HepG2 (cell line): ENCODE measurements around the gene RNASE13. TPM values are rescaled to one million over a fixed set of nuclear protein-coding genes. Genes with fewer than 3 reads are reported as not detected.

Experiments
- CAMTA2 ChIP-seq: sonication (generic); formaldehyde crosslinking; IDR thresholded peaks from 2 replicates; pipeline ENCODE4 v1.4.0; 2020; ENCODE audit warnings: mild to moderate bottlenecking, missing genetic modification reagents, borderline replicate concordance
- CREM ChIP-seq, 2 experiments: sonication (generic) in 1 of 2; formaldehyde crosslinking in 1 of 2; IDR thresholded peaks; 2 replicates each; pipeline versions ENCODE4 v1.4.0 to v1.6.1; 2016 to 2020; ENCODE audit warnings: antibody characterized with exemption in 1 of 2, mild to moderate bottlenecking in 1 of 2, missing genetic modification reagents in 1 of 2
- DMAP1 ChIP-seq: IDR thresholded peaks from 2 replicates; pipeline ENCODE4 v1.6.1; 2016
- HMGXB4 ChIP-seq, 2 experiments: sonication (generic) in 1 of 2; formaldehyde crosslinking in 1 of 2; IDR thresholded peaks; 2 replicates each; pipeline versions ENCODE4 v1.4.0 to v1.6.1; 2018 to 2020; ENCODE audit warnings: missing genetic modification reagents in 2 of 2, borderline replicate concordance in 1 of 2, low read depth in 1 of 2, mild to moderate bottlenecking in 1 of 2, missing biosample characterization in 1 of 2
- HNRNPK ChIP-seq: fragments of 200-400 bp; formaldehyde crosslinking; IDR thresholded peaks from 2 replicates; pipeline ENCODE4 v1.6.1; 2018; ENCODE audit warnings: low read length, low read depth, moderate library complexity, mild to moderate bottlenecking; ENCODE audit not compliant: poor library complexity, severe bottlenecking
- JUNB ChIP-seq: sonication (generic); formaldehyde crosslinking; IDR thresholded peaks from 2 replicates; pipeline ENCODE4 v1.8.0; 2022; ENCODE audit warnings: missing genetic modification reagents, mild to moderate bottlenecking, borderline replicate concordance
- NR1H2 ChIP-seq: sonication (generic); formaldehyde crosslinking; IDR thresholded peaks from 2 replicates; pipeline ENCODE4 v1.8.1; 2022; ENCODE audit warnings: low read depth, missing genetic modification reagents, borderline replicate concordance
- PAWR ChIP-seq: sonication (generic); formaldehyde crosslinking; IDR thresholded peaks from 2 replicates; pipeline ENCODE4 v1.4.0; 2020; ENCODE audit warnings: missing genetic modification reagents, mild to moderate bottlenecking, borderline replicate concordance
- SOX5 ChIP-seq: IDR thresholded peaks from 2 replicates; pipeline ENCODE4 v1.6.1; 2016; ENCODE audit warnings: borderline replicate concordance
- SP1 ChIP-seq, 2 experiments: fragments of 450-650 bp in 1 of 2; sonication (generic) in 1 of 2; formaldehyde crosslinking in 1 of 2; IDR thresholded peaks; 2 replicates each; pipeline versions ENCODE4 v1.4.0 to v1.6.1; 2016 to 2020; ENCODE audit warnings: missing genetic modification reagents in 1 of 2
- SP140L ChIP-seq: sonication (generic); formaldehyde crosslinking; IDR thresholded peaks from 2 replicates; pipeline ENCODE4 v1.4.0; 2020; ENCODE audit warnings: missing genetic modification reagents, borderline replicate concordance
- TMF1 ChIP-seq: sonication (generic); formaldehyde crosslinking; IDR thresholded peaks from 2 replicates; pipeline ENCODE4 v1.8.1; 2022; ENCODE audit warnings: low read depth, missing genetic modification reagents
- ZNF280B ChIP-seq: sonication (generic); formaldehyde crosslinking; IDR thresholded peaks from 2 replicates; pipeline ENCODE4 v1.5.0; 2020; ENCODE audit warnings: missing genetic modification reagents, mild to moderate bottlenecking, borderline replicate concordance
- ZNF383 ChIP-seq: sonication (generic); formaldehyde crosslinking; IDR thresholded peaks from 2 replicates; pipeline ENCODE4 v1.4.0; 2020; ENCODE audit warnings: missing genetic modification reagents, mild to moderate bottlenecking, borderline replicate concordance
- ZNF44 ChIP-seq: sonication (generic); formaldehyde crosslinking; IDR thresholded peaks from 2 replicates; pipeline ENCODE4 v1.5.1; 2020; ENCODE audit warnings: mild to moderate bottlenecking, missing genetic modification reagents
- ZNF556 ChIP-seq: sonication (generic); formaldehyde crosslinking; IDR thresholded peaks from 2 replicates; pipeline ENCODE4 v1.4.0; 2020; ENCODE audit warnings: mild to moderate bottlenecking, missing genetic modification reagents, borderline replicate concordance
- ZNF652 ChIP-seq: IDR thresholded peaks from 2 replicates; pipeline ENCODE4 v1.6.1; 2016; ENCODE audit warnings: low read depth, borderline replicate concordance
- ZNF713 ChIP-seq: sonication (generic); formaldehyde crosslinking; IDR thresholded peaks from 2 replicates; pipeline ENCODE4 v1.4.0; 2020; ENCODE audit warnings: mild to moderate bottlenecking, missing genetic modification reagents
- ZNF776 ChIP-seq: sonication (generic); formaldehyde crosslinking; IDR thresholded peaks from 2 replicates; pipeline ENCODE4 v1.4.0; 2020; ENCODE audit warnings: mild to moderate bottlenecking, missing genetic modification reagents
- ZNF891 ChIP-seq: sonication (generic); formaldehyde crosslinking; IDR thresholded peaks from 2 replicates; pipeline ENCODE4 v1.5.0; 2020; ENCODE audit warnings: mild to moderate bottlenecking, missing genetic modification reagents
- polyA plus RNA-seq, 8 experiments: library from polyadenylated mRNA; depleted of rRNA in 3 of 8; stranded (reverse) in 7 of 8; unstranded in 1 of 8; fragments of >200 nt; fragmentation: Illumina TruSeq in 4 of 8; extraction: Trizol in 4 of 8; gene quantifications; 2 replicates each; pipeline versions ENCODE4 v1.2.1 to v1.2.3, GENCODE V29; 2011 to 2016; ENCODE audit warnings: low read depth in 4 of 8, missing spikeins in 1 of 8, mixed read lengths in 1 of 8; ENCODE audit not compliant: insufficient read depth in 1 of 8
- total RNA-seq, 5 experiments: library from RNA; depleted of rRNA; stranded (reverse); fragments of >200 nt; fragmentation: Illumina TruSeq; extraction: Trizol; gene quantifications; 2 replicates each; pipeline ENCODE4 v1.2.3, GENCODE V29; 2016; ENCODE audit warnings: low read depth in 1 of 5
- TF ChIP-seq, protein P1 (sequence below): sonication (generic); formaldehyde crosslinking; IDR thresholded peaks from 2 replicates; pipeline ENCODE4 v1.5.1; 2020; ENCODE audit warnings: missing genetic modification reagents, mild to moderate bottlenecking, borderline replicate concordance
- TF ChIP-seq, protein P2 (sequence below): sonication (generic); formaldehyde crosslinking; IDR thresholded peaks from 2 replicates; pipeline ENCODE4 v1.4.0; 2020; ENCODE audit warnings: mild to moderate bottlenecking, low read depth, missing genetic modification reagents

The RNASE13 gene
- total and polyA plus RNA-seq, 2 of the 13 experiments (the other 11 are each of a cell fraction or from before 2014, with no cell fraction given): 1.0 TPM; not detected in 1

GRCh38 chr14:21043974-21044618 is 9.5 kb upstream of the RNASE13 start (continued):
- TF ChIP-seq, protein P1, sequence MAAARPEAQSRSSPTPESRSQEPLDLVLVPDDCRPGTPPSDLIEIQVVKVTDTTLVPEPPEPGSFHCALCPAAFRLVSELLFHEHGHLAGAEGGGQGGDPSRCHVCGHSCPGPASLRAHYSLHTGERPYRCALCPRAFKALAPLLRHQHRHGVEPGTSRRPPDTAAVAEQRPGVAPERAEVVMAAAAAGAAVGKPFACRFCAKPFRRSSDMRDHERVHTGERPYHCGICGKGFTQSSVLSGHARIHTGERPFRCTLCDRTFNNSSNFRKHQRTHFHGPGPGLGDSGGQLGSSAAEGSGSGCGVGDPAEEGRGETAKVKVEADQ: no peak
- TF ChIP-seq ZNF44 (CRISPR knock-in tag) (no peak), ZNF713 (CRISPR knock-in tag) (no peak), TMF1 (CRISPR knock-in tag) (no peak), SP140L (CRISPR knock-in tag) (no peak), NR1H2 (CRISPR knock-in tag) (no peak), ZNF280B (CRISPR knock-in tag) (no peak), PAWR (CRISPR knock-in tag) (no peak), JUNB (CRISPR knock-in tag) (no peak), DMAP1 (CRISPR knock-in tag) (0 out of 2 replicates have a peak, but pooled peaks have one; percentile 40), CREM (IDR thresholded peaks at IDR 0.05) (peak; percentile 45; the same call in 1 of the 2 replicates), CREM (CRISPR knock-in tag; IDR thresholded peaks at IDR 0.05) (no peak), ZNF556 (CRISPR knock-in tag) (no peak), ZNF891 (CRISPR knock-in tag) (no peak), CAMTA2 (CRISPR knock-in tag) (no peak), ZNF652 (CRISPR knock-in tag) (no peak), HMGXB4 (CRISPR knock-in tag; IDR thresholded peaks at IDR 0.05; ENCODE audit: borderline replicate concordance in 1 of 2, low read depth in 1 of 2) (peak in 1 of 2 experiments; percentile 38; a peak in 1 of 4 replicates), SP1 (IDR thresholded peaks at IDR 0.05) (no peak), SP1 (CRISPR knock-in tag; IDR thresholded peaks at IDR 0.05) (no peak), ZNF776 (CRISPR knock-in tag) (no peak), ZNF383 (CRISPR knock-in tag) (no peak), SOX5 (CRISPR knock-in tag) (peak; percentile 57; the same call in 1 of the 2 replicates), HNRNPK (no peak)
- TF ChIP-seq, protein P2, sequence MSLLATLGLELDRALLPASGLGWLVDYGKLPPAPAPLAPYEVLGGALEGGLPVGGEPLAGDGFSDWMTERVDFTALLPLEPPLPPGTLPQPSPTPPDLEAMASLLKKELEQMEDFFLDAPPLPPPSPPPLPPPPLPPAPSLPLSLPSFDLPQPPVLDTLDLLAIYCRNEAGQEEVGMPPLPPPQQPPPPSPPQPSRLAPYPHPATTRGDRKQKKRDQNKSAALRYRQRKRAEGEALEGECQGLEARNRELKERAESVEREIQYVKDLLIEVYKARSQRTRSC (CRISPR knock-in tag): no peak
